Measurements from ENCODE around the gene PPFIA4.

PPFIA4 gene

GRCh38 chr1:203057911-203058675 lies 31.8 kb downstream of the PPFIA4 start:
- DNase-seq (ENCODE audit: low read depth, low spot score), result no peak

- DNase-seq (ENCODE audit: low read depth, low spot score), result no peak
Measured at GRCh38 chr1:203058676-203058935, 32.3 kb downstream of the PPFIA4 start.

DNA sequence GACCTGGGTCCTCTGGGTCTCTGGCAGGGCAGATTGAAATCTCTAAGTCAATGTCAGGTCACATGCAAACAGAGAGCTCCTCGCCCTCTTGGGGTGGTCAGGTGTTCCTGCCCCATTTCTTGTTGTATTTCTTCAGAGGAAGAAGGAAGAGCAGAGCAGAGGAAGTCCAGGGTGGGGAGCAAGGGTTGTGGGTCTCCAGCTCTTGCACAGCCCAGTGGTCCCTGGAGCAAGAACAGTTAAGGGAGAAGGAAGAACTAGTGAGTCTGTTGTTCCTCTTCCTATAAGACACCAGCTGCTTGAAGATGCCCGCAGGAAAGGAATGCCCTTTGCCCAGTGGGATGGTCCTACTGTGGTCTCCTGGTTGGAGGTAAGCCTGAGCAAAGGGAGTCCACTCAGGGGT lies 33.2 kb downstream of the PPFIA4 start:
- no peak for DNase-seq (ENCODE audit: low read depth, low spot score)

DNA sequence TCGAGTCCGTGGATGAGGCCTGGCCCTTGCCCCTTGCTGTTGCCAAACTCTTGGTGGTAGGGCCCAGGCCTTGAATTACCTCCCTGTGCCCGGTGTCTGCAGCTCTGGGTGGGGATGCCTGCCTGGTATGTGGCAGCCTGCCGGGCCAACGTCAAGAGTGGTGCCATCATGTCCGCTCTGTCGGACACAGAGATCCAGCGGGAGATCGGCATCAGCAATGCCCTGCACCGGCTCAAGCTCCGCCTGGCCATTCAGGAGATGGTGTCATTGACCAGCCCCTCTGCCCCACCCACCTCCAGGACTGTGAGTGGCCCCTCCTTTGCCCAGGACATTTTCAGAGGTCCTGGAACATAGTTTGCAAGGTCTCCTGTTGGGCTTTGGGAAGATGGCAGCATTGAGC lies 33.8 kb downstream of the PPFIA4 start:
- no peak for DNase-seq (ENCODE audit: low read depth, low spot score)

- no peak for DNase-seq (ENCODE audit: low read depth, low spot score)
Measured at GRCh38 chr1:203063287-203063686, 37.0 kb downstream of the PPFIA4 start.

GRCh38 chr1:203065191-203065590 lies 38.9 kb downstream of the PPFIA4 start:
- DNase-seq (ENCODE audit: low read depth, low spot score), result peak; percentile 77

- DNase-seq (ENCODE audit: low read depth, low spot score), result no peak
Measured at GRCh38 chr1:203065986-203066385, 39.7 kb downstream of the PPFIA4 start.

- no peak for DNase-seq (ENCODE audit: low read depth, low spot score)
Measured at GRCh38 chr1:203066965-203067364, 40.7 kb downstream of the PPFIA4 start.

GRCh38 chr1:203069030-203069747 lies 42.9 kb downstream of the PPFIA4 start:
- DNase-seq (ENCODE audit: low read depth, low spot score), result no peak

GRCh38 chr1:203072002-203072602 lies 45.8 kb downstream of the PPFIA4 start:
- DNase-seq (ENCODE audit: low read depth, low spot score), result no peak

DNA sequence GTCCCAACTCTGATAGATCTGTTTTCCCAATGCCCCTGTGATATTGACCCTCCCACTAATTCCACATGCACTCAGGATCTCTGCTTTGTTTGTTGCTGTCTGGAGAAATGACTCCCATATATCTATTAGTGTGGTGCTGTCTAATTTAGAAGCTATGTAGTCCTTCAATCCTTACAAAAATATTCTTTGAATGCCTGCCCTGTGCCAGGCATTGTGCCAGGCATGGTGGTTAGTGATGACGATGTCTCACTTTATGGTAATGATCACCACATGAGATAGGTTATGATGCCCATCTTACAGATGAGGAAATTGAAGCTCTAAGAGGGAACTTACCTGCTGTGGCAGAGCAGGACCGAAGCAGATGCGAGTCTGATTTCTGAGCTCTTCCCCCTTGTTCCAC lies 46.6 kb downstream of the PPFIA4 start:
- DNase-seq (ENCODE audit: low read depth, low spot score), result no peak

- DNase-seq (ENCODE audit: low read depth, low spot score), result no peak
Measured at GRCh38 chr1:203073469-203073868, 47.2 kb downstream of the PPFIA4 start.

DNA sequence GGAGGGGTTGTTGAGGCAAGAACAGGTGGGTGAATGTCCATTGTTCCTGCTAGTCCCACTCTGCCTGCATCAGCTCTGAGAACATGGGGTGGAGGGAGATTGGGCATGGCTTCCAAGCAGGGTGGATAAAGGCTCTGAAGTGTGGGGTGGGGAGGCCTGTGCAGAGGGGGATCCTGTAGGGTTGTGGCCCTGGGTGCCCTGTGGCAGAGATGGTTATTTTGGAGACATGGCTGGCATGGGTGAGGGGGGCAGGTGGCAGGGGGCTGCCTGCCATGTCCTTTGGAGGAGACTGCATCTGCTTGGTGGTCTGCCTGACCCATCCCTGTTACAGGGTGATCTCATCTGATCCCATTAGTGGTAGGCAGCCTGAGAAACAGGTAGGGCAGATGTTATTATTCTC lies 48.3 kb downstream of the PPFIA4 start:
- no peak for DNase-seq (ENCODE audit: low read depth, low spot score)

- DNase-seq (ENCODE audit: low read depth, low spot score), result no peak
Measured at GRCh38 chr1:203075236-203076030, 49.1 kb downstream of the PPFIA4 start.

- DNase-seq (ENCODE audit: low read depth, low spot score), result peak; percentile 69
Measured at GRCh38 chr1:203076031-203076511, 49.8 kb downstream of the PPFIA4 start.

- DNase-seq (ENCODE audit: low read depth, low spot score), result no peak
Measured at GRCh38 chr1:203077367-203077766, 51.1 kb downstream of the PPFIA4 start.

GRCh38 chr1:203077956-203078355 lies 51.7 kb downstream of the PPFIA4 start:
- no peak for DNase-seq (ENCODE audit: low read depth, low spot score)

DNA sequence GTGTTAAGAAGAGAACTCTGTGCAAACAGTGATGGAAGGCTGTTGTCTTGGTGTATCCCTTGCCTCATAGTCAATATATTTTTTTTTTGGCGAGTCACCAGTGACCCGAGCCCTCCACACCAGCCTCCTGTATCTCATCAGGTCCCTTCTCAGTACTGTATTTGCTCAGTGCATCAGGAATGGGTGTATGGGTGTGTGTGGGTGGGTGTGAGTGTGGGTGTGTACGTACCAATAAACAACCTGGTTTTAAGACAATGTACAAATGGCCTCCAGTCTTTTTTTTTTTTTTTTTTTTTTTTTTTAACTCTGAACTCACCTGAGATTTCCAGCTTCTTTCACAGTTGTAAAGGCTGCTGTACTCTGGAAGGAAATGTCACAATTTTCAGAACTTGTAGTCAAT lies 52.2 kb downstream of the PPFIA4 start:
- DNase-seq (ENCODE audit: low read depth, low spot score), result no peak

GRCh38 chr1:203080456-203080855 lies 54.2 kb downstream of the PPFIA4 start:
- DNase-seq (ENCODE audit: low read depth, low spot score), result no peak

GRCh38 chr1:203081465-203082230 lies 55.4 kb downstream of the PPFIA4 start:
- DNase-seq (ENCODE audit: low read depth, low spot score), result no peak

GRCh38 chr1:203082231-203082505 lies 55.9 kb downstream of the PPFIA4 start:
- no peak for DNase-seq (ENCODE audit: low read depth, low spot score)
